BLaER1 treated with 17β-estradiol and CSF1 and Interleukin-3, amounts not matched to agents 10 nM and 100 nM (cell line): ENCODE data around the gene MYO1G.

Experiments
- H3K27ac ChIP-seq, 11 experiments: shearing (Covaris generic); formaldehyde crosslinking; 2 replicates each; pipeline ENCODE4 v1.8.1; 2022
- H3K27me3 ChIP-seq, 11 experiments: shearing (Covaris generic); formaldehyde crosslinking; 2 replicates each; pipeline ENCODE4 v1.8.1; 2022
- H3K36me3 ChIP-seq, 11 experiments: shearing (Covaris generic); formaldehyde crosslinking; 2 replicates each; pipeline ENCODE4 v1.8.1; 2022
- H3K4me1 ChIP-seq, 10 experiments: shearing (Covaris generic); formaldehyde crosslinking; 2 replicates each; pipeline ENCODE4 v1.8.1; 2022
- H3K4me2 ChIP-seq, 11 experiments: shearing (Covaris generic); formaldehyde crosslinking; 2 replicates each; pipeline ENCODE4 v1.8.1; 2022
- H3K4me3 ChIP-seq, 10 experiments: shearing (Covaris generic); formaldehyde crosslinking; 2 replicates each; pipeline ENCODE4 v1.8.1; 2022
- H3K9ac ChIP-seq, 11 experiments: shearing (Covaris generic); formaldehyde crosslinking; 2 replicates each; pipeline ENCODE4 v1.8.1; 2022
- H3K9me3 ChIP-seq, 11 experiments: shearing (Covaris generic); formaldehyde crosslinking; replicated peaks in 1 of 11; 2 replicates each; pipeline ENCODE4 v1.8.1; 2022
- H4K20me1 ChIP-seq, 11 experiments: shearing (Covaris generic); formaldehyde crosslinking; 2 replicates each; pipeline ENCODE4 v1.8.1; 2022
- Cebpa-rat ChIP-seq, 11 experiments: shearing (Covaris generic); IDR thresholded peaks; 2 replicates each; pipeline ENCODE4 v1.8.1; 2022

The MYO1G gene

DNA sequence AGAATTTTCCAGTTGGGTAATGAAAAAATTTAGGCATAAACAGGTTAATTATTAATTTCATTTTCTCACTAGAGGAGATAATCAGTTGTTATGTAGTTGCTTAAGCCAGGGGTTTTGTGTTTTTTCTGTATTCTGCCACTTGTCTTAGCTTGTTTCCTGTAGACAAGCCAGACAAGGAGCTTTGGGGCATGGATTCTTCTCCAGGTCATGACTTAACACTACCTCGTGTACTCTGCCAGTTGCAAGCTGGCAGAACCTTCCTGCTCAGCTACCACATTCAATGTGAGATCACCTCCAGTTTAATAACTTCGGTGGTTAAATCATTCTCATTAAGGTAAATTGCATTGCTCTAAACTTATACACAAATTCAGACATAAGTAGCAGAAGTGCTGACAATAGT lies 23.0 kb upstream of the MYO1G start:
- Histone ChIP-seq H3K4me3 (peak overlapping the region in 9 of 10 experiments; percentile 70 to 87 (median 80); a peak in 12 of 20 replicates), H3K9me3 (no peaks in the 10 kb centered on the region), H3K4me1 (peaks cover 41 to 63% (median 60%) of the 10 kb centered on the region in 10 experiments), H3K36me3 (peaks cover 0 to 21% (median 13%) of the 10 kb centered on the region in 11 experiments; a peak in 14 of 22 replicates), H3K27me3 (no peaks in the 10 kb centered on the region), H3K9ac (peak overlapping the region in 8 of 11 experiments; percentile 81 to 93 (median 88); a peak in 9 of 22 replicates), H4K20me1 (peaks cover 21 to 63% (median 56%) of the 10 kb centered on the region in 11 experiments; a peak in 21 of 22 replicates), H3K27ac (no peak overlapping the region), H3K4me2 (peak overlapping the region; percentile 83 to 99 (median 92))
- no peak for TF ChIP-seq Cebpa-rat (IDR thresholded peaks at IDR 0.05)

DNA sequence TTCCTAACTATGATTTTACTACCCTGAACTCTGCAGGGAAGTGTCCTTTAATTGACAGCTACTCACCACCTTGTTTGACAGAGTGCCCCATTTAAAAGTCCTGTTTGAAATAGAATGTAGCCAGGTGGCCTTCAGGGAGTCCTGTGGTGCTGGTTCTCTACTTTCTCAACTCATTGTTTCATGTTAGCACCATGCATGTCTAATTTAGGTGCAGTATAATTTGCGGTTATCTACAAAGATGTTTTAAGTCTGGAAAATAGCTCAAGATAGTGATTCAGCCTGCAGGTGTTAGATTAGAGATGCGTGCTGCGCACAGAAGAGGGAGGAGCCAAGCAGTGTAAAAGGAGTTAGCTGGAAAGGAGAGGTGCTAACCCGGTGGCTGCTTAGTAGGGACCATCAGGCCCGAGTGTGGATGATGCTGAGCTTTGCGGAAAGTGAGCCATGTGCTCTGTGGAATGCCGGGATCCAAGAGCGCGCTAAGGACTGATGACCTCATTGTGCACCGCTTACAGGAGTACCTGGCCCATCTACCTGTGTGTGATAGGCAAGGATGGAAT lies 22.4 kb upstream of the MYO1G start:
- Histone ChIP-seq H3K9ac (peak overlapping the region; percentile 79 to 93 (median 88)), H3K4me1 (peaks cover 43 to 68% (median 60%) of the 10 kb centered on the region in 10 experiments), H3K27ac (peak overlapping the region in 8 of 11 experiments; percentile 14 to 86 (median 80); a peak in 11 of 22 replicates), H3K4me2 (peak overlapping the region; percentile 83 to 99 (median 92)), H3K36me3 (peaks cover 0 to 15% (median 10%) of the 10 kb centered on the region in 11 experiments; a peak in 14 of 22 replicates), H3K9me3 (no peaks in the 10 kb centered on the region), H3K27me3 (no peaks in the 10 kb centered on the region), H3K4me3 (peak overlapping the region; percentile 70 to 87 (median 80)), H4K20me1 (peaks cover 21 to 57% (median 51%) of the 10 kb centered on the region in 11 experiments; a peak in 21 of 22 replicates)
- no peak for TF ChIP-seq Cebpa-rat (IDR thresholded peaks at IDR 0.05)

DNA sequence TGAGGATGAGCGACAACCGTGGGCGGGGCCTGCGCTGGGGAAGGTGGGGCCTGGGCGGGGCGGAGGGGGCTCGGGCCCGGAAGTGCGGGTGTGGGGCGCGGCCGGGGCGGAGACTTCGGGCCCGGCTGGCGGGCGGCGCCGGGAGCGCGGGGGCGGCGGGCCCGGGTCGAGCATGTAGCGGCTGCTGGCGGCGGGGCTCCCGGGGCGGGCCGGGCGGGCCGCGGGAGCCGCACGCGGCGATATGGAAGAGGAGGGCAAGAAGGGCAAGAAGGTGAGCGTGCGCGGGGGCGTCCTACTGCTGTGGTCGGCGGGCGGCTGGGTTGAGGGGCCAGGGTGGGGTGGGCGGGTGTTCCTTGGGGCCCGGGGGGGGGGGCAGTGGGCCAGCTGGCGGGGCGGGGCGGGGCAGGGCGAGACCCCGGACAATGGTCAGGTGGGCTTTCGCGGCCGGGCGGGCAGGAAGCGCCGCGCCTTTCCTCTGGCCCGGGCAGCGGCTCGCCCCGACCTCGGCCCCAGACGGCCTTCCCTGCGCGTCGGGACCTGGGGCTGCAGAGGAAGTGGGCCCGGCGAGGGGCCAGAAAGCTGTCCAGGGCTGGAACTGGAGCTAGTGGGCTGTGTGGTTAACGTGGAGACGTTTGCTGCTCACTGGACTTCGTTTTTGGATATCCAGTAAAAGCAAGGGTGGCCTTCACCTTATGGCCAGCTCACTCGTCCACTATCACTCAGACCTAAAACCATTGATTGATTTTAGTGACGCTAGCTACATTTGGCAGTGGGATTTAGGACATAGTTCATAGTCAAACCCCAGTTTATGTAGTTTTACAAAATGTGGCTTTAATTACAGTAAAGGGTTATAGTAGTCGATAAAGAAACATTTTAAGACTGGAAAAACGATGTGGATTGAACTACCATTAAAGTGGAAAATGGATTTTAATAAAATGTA lies 21.5 kb upstream of the MYO1G start, which contains the start of gene CCM2:
CCM2 (plus strand) TSS at position 109 of the 940 bp plus-strand sequence; CDS start at position 242, 133 bp downstream.
- H3K9ac ChIP-seq = peak within 1 kb of the TSS; percentile 79 to 93 (median 88)
- H3K4me2 ChIP-seq = peak within 1 kb of the TSS; percentile 87 to 99 (median 92)
- H4K20me1 ChIP-seq = peaks cover 21 to 48% (median 44%) of the 10 kb centered on the region in 11 experiments; a peak in 19 of 22 replicates
- TF ChIP-seq Cebpa-rat (IDR thresholded peaks at IDR 0.05) = no peak
- peaks cover 46 to 70% (median 61%) of the 10 kb centered on the region in 10 experiments for H3K4me1 ChIP-seq
- H3K27me3 ChIP-seq = no peaks in the 10 kb centered on the region
- H3K27ac ChIP-seq = peak within 1 kb of the TSS; percentile 78 to 90 (median 86)
- H3K36me3 ChIP-seq = peaks cover 0 to 11% (median 6%) of the 10 kb centered on the region in 11 experiments; a peak in 9 of 22 replicates
- no peaks in the 10 kb centered on the region for H3K9me3 ChIP-seq
- peak within 1 kb of the TSS; percentile 70 to 87 (median 80) for H3K4me3 ChIP-seq

DNA sequence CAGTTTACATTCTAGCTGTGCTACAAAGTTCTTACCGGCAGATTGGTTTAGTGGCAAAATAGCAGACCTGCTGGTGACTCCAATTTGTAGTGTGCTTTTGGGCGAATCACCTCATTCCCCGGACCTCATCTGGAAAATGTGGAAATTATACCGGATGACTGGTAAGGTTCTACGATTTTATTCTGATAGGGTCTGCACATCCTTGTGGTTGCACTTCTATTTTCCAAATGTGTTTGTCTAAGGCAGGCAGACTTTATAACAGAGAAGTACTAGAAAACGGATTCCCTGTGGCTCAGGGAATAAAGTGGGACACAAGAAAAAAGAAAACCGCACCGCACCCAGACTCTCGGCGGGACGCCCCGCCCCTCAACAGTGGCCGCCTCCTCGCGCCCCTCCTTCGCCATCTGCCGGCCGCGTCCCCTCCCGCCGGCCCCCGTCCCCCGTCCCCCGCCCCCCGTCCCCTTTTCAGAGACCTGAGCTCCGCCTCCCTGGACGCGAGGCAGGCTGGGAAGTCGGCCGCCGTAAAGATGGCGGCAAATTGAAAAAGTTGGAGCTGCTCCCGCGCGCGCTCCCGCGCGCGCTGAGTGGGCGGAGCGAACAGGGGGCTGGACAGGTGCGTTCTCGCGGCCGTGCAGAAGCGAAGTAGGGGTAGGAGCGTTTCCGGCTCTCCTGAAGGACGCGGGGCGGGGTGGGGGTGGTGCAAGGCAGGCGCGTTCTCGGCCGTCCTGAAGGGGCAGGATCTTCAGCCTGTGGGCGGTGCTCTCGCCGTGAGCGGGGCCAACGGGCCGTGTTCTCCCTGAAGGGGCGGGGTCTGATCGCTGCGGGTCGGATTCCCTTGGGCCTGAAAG lies 20.7 kb upstream of the MYO1G start:
- peak overlapping the region; percentile 65 to 91 (median 84) for H3K4me2 ChIP-seq
- no peaks in the 10 kb centered on the region for H3K27me3 ChIP-seq
- no peak for TF ChIP-seq Cebpa-rat (IDR thresholded peaks at IDR 0.05)
- peaks cover 53 to 70% (median 62%) of the 10 kb centered on the region in 10 experiments for H3K4me1 ChIP-seq
- H3K9ac ChIP-seq = peak overlapping the region; percentile 79 to 93 (median 86)
- no peaks in the 10 kb centered on the region for H3K9me3 ChIP-seq
- peak overlapping the region; percentile 67 to 87 (median 80) for H3K4me3 ChIP-seq
- peaks cover 0 to 10% (median 6%) of the 10 kb centered on the region in 11 experiments; a peak in 9 of 22 replicates for H3K36me3 ChIP-seq
- H4K20me1 ChIP-seq = peaks cover 21 to 39% (median 35%) of the 10 kb centered on the region in 11 experiments; a peak in 19 of 22 replicates
- peak overlapping the region; percentile 78 to 90 (median 86) for H3K27ac ChIP-seq

DNA sequence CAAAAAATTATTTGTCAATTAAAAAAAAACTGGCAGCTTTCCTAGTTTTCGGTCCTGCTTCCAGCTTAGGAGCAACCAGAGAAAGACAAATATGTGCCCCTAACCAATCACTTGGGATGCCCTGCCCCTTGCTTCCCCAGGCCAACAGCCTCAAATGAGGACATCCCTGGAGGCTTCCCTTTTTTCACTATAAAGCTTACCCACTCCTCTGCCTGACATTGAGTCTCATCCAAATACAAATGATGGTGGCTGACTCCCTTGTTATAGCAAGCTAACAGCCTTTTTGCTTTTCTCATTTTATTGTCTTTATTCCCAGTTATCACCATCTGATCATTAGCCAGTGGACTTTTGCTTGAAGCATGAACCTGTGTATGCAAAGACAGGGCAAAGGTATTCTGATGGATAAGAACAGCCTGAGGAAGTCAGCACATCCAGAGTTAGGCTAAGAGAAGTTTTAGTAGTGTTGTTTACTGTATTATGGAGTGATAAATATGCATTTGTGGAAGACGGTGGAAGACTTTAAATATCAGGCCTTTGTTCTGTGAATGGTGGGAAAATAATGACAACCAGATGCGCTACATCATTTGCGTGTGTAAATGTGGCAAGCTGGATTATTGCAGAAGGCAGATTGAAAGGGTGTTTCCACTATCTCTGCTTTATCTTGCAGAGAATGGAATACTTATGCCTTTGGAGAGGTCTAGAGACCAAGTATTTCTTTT lies 19.5 kb upstream of the MYO1G start:
- Histone ChIP-seq H3K9me3 (peaks cover 0 to 6% (median 0%) of the 10 kb centered on the region in 11 experiments; a peak in 2 of 22 replicates), H3K36me3 (peaks cover 0 to 10% (median 6%) of the 10 kb centered on the region in 11 experiments; a peak in 7 of 22 replicates), H3K27ac (peak overlapping the region; percentile 66 to 90 (median 80); a peak in 13 of 22 replicates), H3K27me3 (no peaks in the 10 kb centered on the region), H3K4me2 (peak overlapping the region; percentile 65 to 91 (median 84)), H3K4me1 (peaks cover 52 to 70% (median 63%) of the 10 kb centered on the region in 10 experiments), H3K4me3 (peak overlapping the region in 9 of 10 experiments; percentile 67 to 87 (median 80); a peak in 17 of 20 replicates), H4K20me1 (peaks cover 18 to 29% (median 27%) of the 10 kb centered on the region in 11 experiments; a peak in 19 of 22 replicates), H3K9ac (peak overlapping the region; percentile 79 to 93 (median 86); a peak in 19 of 22 replicates)
- no peak for TF ChIP-seq Cebpa-rat (IDR thresholded peaks at IDR 0.05)

DNA sequence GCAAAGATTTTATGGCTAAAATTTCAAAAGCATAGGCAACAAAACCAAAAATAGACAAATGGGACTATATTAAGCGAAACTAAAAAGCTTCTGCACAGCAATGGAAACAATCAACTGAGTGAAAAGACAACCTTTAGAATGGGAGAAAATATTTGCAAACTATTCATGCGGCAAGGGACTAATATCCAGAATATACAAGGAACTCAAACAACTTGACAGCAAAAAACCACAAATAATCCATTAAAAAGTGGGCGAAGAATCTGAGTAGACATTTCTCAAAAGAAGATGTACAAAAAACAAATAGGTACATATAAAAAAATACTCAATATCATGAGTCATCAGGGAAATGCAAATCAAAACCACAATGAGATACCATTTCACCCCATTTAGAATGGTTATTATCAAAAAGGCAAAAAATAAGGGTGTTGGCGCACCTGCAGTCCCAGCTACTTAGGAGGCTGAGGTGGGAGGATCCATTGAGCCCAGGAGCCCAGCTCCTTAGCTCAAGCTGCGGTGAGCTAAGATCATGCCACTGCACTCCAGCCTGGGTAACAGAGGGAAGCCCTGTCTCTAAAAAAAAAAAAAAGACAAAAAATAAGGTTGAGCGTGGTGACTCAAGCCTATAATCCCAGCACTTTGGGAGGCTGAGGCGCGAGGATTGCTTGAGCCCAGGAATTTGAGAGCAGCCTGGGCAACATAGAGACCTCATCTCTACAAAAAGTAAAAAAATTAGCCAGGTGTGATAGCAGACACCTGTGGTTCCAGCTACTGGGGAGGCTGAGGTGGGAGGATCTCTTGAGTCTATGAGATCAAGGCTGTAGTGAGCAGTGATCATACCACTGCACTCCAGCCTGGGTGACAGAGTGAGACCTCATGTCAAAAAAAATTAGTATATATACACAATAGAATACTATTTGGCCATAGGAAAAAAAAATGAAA lies 17.0 kb upstream of the MYO1G start:
- H3K27ac ChIP-seq = peak overlapping the region in 1 of 11 experiments; percentile 29; a peak in 2 of 22 replicates
- peaks cover 0 to 5% (median 3%) of the 10 kb centered on the region in 11 experiments; a peak in 11 of 22 replicates for H4K20me1 ChIP-seq
- no peaks in the 10 kb centered on the region for H3K27me3 ChIP-seq
- H3K9me3 ChIP-seq = peaks cover 0 to 18% (median 7%) of the 10 kb centered on the region in 11 experiments; a peak in 14 of 22 replicates
- H3K36me3 ChIP-seq = peaks cover 0 to 6% (median 0%) of the 10 kb centered on the region in 11 experiments; a peak in 4 of 22 replicates
- no peak overlapping the region for H3K4me3 ChIP-seq
- H3K9ac ChIP-seq = no peak overlapping the region
- no peak for TF ChIP-seq Cebpa-rat (IDR thresholded peaks at IDR 0.05)
- H3K4me2 ChIP-seq = peak overlapping the region; percentile 26 to 68 (median 54)
- peaks cover 38 to 52% (median 48%) of the 10 kb centered on the region in 10 experiments for H3K4me1 ChIP-seq
